Measurements from ENCODE around the gene SETSIP.
A peak's percentile ranks its signal among the peaks of the same experiment; 100 is the strongest.
"Not testable (repeated sequence)": the region's sequence is repeated elsewhere in the genome, so short reads cannot be mapped to it uniquely, and the experiment has no call there.

SETSIP gene

DNA sequence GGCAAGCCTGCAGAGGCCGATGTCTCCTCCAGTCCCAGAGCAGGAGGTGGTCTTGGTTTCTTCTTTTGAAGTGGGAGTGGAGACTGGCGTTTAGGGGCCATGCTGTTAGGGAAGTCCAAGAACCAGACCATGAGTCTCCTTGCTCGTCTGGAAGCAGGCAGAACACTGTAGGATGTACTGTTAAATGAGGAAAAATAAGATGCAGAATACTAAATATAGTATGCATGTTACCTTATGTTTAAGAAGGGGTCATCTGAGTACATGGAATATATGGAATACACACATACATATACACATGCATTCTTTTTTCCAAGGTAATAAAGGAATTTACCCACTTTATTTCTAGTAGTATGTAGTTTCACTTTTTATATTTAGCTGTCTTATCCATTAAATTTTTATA lies at the start of gene SETSIP:
Gene SETSIP (minus strand): TSS at position 101 of the 400 bp plus-strand sequence. CDS start 0 bp downstream, at position 101.
- no peak for DNase-seq

- DNase-seq: no peak
Observed at GRCh38 chr1:92123868-92124267, 48.7 kb upstream of the SETSIP start.

DNA sequence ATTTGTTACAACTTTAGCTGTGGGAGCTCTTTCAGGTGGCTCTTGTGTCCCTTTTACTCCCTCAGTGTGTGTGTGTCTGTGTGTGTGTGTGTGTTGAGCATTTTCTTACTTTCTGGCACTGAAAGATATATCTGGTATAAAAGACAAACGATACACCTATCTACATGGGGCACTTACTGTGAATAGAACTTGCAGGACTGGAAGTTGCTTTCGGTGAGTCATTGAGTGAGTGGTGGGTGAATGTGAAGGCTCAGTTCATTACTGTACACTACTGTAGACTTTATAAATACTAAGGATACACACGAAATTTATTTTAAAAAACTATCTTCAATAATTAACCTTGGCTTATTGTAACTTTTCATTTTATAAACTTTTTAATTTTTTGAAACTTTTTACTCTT lies 43.6 kb upstream of the SETSIP start:
- no peak for DNase-seq

- no peak for DNase-seq
Observed at GRCh38 chr1:92117526-92117925, 42.3 kb upstream of the SETSIP start.

DNA sequence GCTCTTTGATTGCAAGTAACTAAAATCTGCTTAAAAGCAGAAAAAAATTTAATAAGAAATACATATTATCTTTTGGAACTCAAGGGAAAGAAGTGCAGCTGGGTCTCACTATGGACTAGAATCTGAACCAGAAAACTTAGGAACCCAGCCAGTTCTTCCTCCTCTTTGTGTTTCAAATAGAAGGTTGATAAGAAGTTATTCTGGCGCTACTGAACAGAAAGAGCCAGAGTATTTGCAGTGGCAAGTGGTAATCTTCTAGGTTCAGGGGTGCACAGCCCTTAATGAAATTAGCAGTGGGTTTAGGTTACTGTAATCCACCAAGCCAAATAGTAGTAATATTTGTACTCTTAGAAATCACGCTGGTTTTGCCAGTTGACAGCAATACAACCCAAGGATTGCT lies 33.4 kb upstream of the SETSIP start:
- no peak for DNase-seq

- DNase-seq: no peak
Observed at GRCh38 chr1:92105546-92106081, 30.4 kb upstream of the SETSIP start.

GRCh38 chr1:92096317-92096716 lies 21.1 kb upstream of the SETSIP start:
- no peak for DNase-seq

DNA sequence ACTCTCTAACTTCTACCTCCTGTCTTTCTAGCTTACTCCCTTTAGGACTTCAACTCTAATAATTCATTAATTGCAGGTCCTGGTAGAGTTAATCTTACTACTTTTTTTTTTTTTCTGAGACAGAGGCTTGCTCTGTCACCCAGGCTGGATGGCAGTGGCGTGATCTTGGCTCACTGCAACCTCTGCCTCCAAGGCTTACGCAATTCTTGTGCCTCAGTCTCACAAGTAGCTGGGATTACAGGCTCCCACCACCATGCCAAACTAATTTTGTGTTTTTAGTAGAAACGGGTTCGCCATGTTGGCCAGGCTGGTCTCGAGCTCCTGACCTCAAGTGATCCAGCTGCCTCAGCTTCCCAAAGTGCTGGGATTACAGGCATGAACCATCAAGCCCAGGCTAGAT lies 20.7 kb upstream of the SETSIP start:
- DNase-seq: no peak

GRCh38 chr1:92094595-92094994 lies 19.4 kb upstream of the SETSIP start:
- no peak for DNase-seq

- no peak for DNase-seq
Observed at GRCh38 chr1:92094090-92094489, 18.9 kb upstream of the SETSIP start.

GRCh38 chr1:92091625-92092024 lies 16.4 kb upstream of the SETSIP start:
- no peak for DNase-seq

- DNase-seq: no peak
Observed at GRCh38 chr1:92087542-92087941, 12.3 kb upstream of the SETSIP start.

- no peak for DNase-seq
Observed at GRCh38 chr1:92085727-92086126, 10.5 kb upstream of the SETSIP start.

DNA sequence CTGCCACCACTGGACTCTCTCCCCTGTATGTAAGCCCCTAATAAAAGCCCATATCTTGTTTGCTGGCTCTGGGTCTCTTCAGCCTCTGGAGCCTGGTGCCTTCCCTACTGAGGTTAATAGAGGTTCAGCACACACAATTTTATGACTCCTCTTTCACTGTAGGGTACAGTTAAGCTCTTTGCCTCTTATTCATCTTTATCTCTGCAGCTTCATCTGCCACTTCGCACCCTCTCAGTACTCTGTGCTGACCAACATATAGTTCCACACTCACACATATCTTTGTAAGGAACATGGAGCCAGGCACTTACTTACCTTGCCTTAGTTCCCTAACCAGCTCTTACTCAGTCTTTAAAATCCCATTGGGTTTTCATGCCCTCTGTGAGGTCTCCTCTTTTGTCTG lies 9.4 kb upstream of the SETSIP start:
- no peak for DNase-seq

- no peak for DNase-seq
Observed at GRCh38 chr1:92081031-92081430, 5.8 kb upstream of the SETSIP start.

DNA sequence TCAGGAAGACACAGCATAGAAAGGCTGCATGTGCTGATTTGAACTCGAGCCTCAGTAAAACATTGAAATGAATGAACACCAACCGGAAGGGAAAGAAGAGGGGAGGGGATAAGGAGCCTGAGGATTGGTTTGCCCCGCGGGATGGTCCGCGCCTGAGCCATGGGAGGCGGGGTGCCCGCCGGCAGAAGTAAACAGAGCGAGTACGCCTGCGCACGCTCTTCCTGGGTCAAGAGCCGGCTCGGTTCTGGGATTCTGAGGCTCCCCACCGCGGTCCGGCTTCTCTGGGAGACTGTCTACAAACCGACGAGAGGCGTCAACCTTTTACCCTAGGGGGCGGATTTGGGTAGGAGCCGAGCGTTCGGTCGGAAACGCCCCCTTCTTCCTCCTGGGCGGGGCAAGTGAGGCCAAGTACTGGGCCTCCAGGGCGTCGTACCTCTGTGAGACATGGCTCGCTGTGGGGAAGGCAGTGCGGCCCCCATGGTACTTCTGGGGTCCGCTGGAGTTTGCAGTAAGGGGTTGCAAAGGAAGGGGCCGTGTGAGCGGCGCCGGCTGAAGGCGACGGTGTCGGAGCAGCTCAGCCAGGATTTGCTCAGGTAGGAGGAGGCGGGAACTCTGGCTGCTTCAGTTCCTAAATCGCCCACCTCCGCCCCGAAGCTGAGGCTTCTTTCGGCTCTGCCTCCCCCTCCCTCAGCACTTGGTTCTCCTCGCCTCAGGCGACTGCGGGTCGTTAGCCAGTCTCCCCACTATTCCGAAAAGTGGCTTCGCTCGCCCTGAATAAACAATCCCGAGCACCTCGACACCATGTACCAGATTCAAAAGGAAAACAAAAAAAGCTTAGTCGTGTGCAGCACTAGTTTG lies 5.1 kb upstream of the SETSIP start, which contains the start of gene BTBD8:
Gene BTBD8 (plus strand): TSS at position 218 of the 858 bp plus-strand sequence. CDS start 227 bp downstream, at position 445.
- DNase-seq: peak; percentile 77

GRCh38 chr1:92079441-92079840 lies 4.2 kb upstream of the SETSIP start:
- DNase-seq: no peak

DNA sequence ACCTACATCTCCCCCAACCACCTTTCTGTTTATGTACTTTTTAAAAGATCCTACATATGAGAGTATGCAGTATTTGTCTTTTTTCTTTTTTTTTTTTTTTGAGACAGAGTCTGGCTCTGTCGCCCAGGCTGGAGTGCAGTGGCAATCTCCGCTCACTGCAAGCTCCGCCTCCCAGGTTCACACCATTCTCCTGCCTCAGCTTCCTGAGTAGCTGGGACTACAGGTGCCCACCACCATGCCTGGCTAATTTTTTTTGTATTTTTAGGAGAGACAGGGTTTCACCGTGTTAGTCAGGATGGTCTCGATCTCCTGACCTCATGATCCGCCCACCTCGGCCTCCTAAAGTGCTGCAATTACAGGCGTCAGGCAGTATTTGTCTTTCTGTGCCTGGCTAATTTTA lies 2.9 kb upstream of the SETSIP start:
- not testable (repeated sequence) for DNase-seq

GRCh38 chr1:92076363-92076762 lies 1.2 kb upstream of the SETSIP start:
- no peak for DNase-seq

DNA sequence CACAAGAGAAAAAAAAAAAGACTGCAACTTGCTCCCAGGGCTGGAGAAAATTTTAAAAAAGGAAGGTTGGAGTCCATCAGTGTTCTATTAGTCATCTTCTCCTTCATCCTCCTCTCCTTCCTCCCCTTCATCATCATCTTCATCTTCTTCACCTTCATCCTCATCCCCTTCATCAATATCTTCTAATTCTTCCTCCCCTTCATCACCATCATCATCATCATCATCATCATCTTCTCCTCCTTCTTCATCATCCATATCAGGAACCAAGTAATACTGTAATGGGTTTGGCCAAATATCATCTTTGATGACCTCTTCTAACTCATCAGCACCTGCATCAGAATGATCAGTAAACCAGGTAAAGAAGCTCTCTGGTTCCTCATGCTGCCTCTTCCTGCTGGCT lies 765 bp downstream of the SETSIP start:
- not testable (repeated sequence) for DNase-seq

- no peak for DNase-seq
Observed at GRCh38 chr1:92070892-92071291, 4.3 kb downstream of the SETSIP start.

DNA sequence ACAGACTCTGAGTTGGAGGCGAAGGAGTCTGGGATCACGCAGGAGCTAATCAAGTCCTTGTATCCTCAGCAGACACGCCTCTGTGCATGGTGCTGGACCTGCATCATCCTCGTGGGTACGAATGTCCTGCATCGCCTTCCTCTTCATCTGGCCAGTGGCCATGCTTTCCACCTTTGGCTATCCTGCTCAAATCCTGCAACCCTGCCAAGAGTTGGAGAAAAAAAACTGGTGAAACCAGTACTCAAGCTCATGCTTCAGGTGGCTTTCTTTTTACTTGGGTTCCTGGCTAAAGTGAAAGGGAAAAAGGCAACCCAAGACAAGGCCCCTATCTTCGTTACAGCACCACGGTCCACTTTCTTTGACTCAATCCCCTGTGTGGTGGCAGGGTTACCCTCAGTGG lies 8.9 kb downstream of the SETSIP start:
- DNase-seq: no peak

- no peak for DNase-seq
Observed at GRCh38 chr1:92065042-92065441, 10.2 kb downstream of the SETSIP start.

- no peak for DNase-seq
Observed at GRCh38 chr1:92051948-92052347, 23.3 kb downstream of the SETSIP start.
